Daoy (cell line): Measurements from ENCODE around the gene DMWD. TPM values are rescaled to one million over a fixed set of nuclear protein-coding genes. Genes with fewer than 3 reads are reported as not detected.
"Not testable (repeated sequence)": the region's sequence is repeated elsewhere in the genome, so short reads cannot be mapped to it uniquely, and the experiment has no call there.

Experiments used
- DNase-seq: peaks from one replicate; pipeline ENCODE4 v3.0.0-alpha.2; 2015; ENCODE audit warnings: low read depth
- total RNA-seq: library from RNA; depleted of rRNA; stranded (reverse); fragments of >200 nt; shearing (Covaris generic); gene quantifications from 2 replicates; pipeline ENCODE4 v1.2.3, GENCODE V29; 2014; rRNA removed

The DMWD gene
- total RNA-seq, 1 experiment from 2014 or later, result 22.1 TPM

- not testable (repeated sequence) for DNase-seq
Measured at GRCh38 chr19:45751483-45751882, 41.2 kb downstream of the DMWD start.

- DNase-seq, result no peak
Measured at GRCh38 chr19:45747513-45747912, 45.1 kb downstream of the DMWD start.

GRCh38 chr19:45746866-45747265, 45.8 kb downstream of the DMWD start:
- no peak for DNase-seq

- no peak for DNase-seq
Measured at GRCh38 chr19:45745606-45746005, 47.0 kb downstream of the DMWD start.

GRCh38 chr19:45742969-45743368, 49.7 kb downstream of the DMWD start:
- DNase-seq, result no peak

- DNase-seq, result peak; percentile 29
Measured at GRCh38 chr19:45739498-45740439, 52.9 kb downstream of the DMWD start.

GRCh38 chr19:45733160-45733810, 59.4 kb downstream of the DMWD start, which contains the start of gene MEIOSIN:
MEIOSIN (plus strand) TSS chr19:45733439; CDS start chr19:45735377, 1,938 bp downstream.
- DNase-seq, result no peak

Other genes with a start within 250 kb of the DMWD start
- gene OPA3, start 208.0 kb downstream of the DMWD start, total RNA-seq, result 7.4 and 8.9 TPM in 2 replicates
- gene GPR4, start 190.6 kb downstream of the DMWD start, total RNA-seq, result not detected in 2 replicates
- gene EML2, start 153.4 kb downstream of the DMWD start, total RNA-seq, result 13.0 and 14.2 TPM in 2 replicates
- not detected in 2 replicates for gene GIPR, start 124.6 kb downstream of the DMWD start, total RNA-seq
- 580 and 625 TPM in 2 replicates for gene SNRPD2, start 100.9 kb downstream of the DMWD start, total RNA-seq
- 13.0 and 22.3 TPM in 2 replicates for gene QPCTL, start 100.2 kb downstream of the DMWD start, total RNA-seq
- 7.9 and 15.0 TPM in 2 replicates for gene FBXO46, start 61.9 kb downstream of the DMWD start, total RNA-seq
- gene MEIOSIN, start 59.4 kb downstream of the DMWD start, total RNA-seq, result not detected in 2 replicates
- 5.1 and 9.5 TPM in 2 replicates for gene SIX5, start 23.6 kb downstream of the DMWD start, total RNA-seq
- gene DMPK, start 10.4 kb downstream of the DMWD start, total RNA-seq, result 8.4 and 8.7 TPM in 2 replicates
- 0.06 TPM in 1 of 2 replicates, not detected in the other for gene RSPH6A, start 22.5 kb upstream of the DMWD start, total RNA-seq
- 33.0 and 55.8 TPM in 2 replicates for gene SYMPK, start 70.3 kb upstream of the DMWD start, total RNA-seq
- gene FOXA3, start 71.5 kb upstream of the DMWD start, total RNA-seq, result 2.1 and 2.6 TPM in 2 replicates
- gene IRF2BP1, start 93.3 kb upstream of the DMWD start, total RNA-seq, result 52.9 and 60.1 TPM in 2 replicates
- gene MYPOP, start 109.8 kb upstream of the DMWD start, total RNA-seq, result 0.09 and 2.5 TPM in 2 replicates
- not detected in 2 replicates for gene NANOS2, start 121.9 kb upstream of the DMWD start, total RNA-seq
- not detected in 2 replicates for gene NOVA2, start 181.0 kb upstream of the DMWD start, total RNA-seq
- gene CCDC61, start 202.6 kb upstream of the DMWD start, total RNA-seq, result 5.5 and 7.7 TPM in 2 replicates
- gene PGLYRP1, start 230.2 kb upstream of the DMWD start, total RNA-seq, result not detected in 2 replicates
- not detected in 2 replicates for gene IGFL4, start 248.2 kb upstream of the DMWD start, total RNA-seq